Measurements from ENCODE around the gene GDPD3. TPM values are rescaled to one million over a fixed set of nuclear protein-coding genes. Genes with fewer than 3 reads are reported as not detected.
A peak's percentile ranks its signal among the peaks of the same experiment; 100 is the strongest.

GDPD3 gene
- total and polyA plus RNA-seq, 2 of the 13 experiments (the other 11 are each of a cell fraction or from before 2014, with no cell fraction given), result 18.7 to 20.6 TPM

DNA sequence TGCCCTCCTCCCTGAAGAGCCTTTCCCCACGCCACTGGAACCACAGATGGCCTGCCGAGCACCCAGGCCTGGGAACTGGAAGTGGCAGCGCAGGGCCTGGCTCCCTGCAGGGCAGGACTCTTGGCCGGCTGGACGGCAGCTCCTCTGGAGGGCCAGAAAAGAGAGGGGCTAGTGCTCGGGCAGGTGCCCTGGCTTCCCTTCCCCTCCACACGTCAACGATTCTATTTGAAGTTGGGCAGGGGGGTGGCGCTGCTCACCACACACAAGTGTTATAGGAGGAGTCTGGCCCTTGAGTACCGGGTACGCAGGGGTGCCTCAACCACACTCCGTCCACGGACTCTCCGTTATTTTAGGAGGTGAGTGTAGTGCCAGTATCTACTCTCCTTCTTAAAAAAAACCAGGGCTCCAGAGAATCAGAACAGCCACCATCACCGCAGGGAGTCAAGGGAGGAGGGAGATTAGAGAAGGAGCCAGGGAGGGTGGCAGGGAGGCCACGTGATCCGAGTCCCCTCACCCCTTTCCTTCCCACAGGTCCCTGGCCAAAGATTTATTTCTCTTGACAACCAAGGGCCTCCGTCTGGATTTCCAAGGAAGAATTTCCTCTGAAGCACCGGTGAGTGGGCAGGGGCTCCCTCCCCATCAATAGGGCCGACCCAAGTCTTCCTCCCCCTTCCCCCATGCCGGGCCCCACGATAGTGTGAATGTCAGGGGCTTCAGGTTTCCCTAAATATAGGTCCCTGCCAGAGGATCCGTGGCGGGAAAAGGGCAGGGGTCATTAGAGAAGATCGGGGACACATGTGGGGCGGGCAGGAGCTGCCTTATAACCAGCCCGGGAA, 49.2 kb downstream of the GDPD3 start:
- Histone ChIP-seq H3K9ac (ENCODE audit: insufficient read depth, low read depth, low read length) (peak overlapping the region; percentile 87), H3K4me3 (replicated peaks in 1 of 3; ENCODE audit: insufficient read depth in 1 of 3, low read depth in 2 of 3, low read length in 3 of 3) (peak overlapping the region; percentile 68 to 100 (median 76)), H3K4me1 (ENCODE audit: insufficient read depth, low read length) (peaks cover 35% of the 10 kb centered on the region), H4K20me1 (ENCODE audit: insufficient read depth, low read length) (peaks cover 35% of the 10 kb centered on the region), H3K27me3 (ENCODE audit: control insufficient read depth in 1 of 2, insufficient read depth in 2 of 2, low read length in 2 of 2) (peaks cover 0 to 2% of the 10 kb centered on the region in 2 experiments; a peak in 1 of 5 replicates), H2AFZ (ENCODE audit: low read length) (no peak overlapping the region), H3K9me3 (ENCODE audit: low read length) (no peaks in the 10 kb centered on the region), H3K27ac (ENCODE audit: extremely low read length, insufficient read depth, low read length) (peak overlapping the region; percentile 95), H3K79me2 (ENCODE audit: insufficient read depth, low read length) (peaks cover 53% of the 10 kb centered on the region), H3K36me3 (replicated peaks in 1 of 2; ENCODE audit: control insufficient read depth in 1 of 2, insufficient read depth in 2 of 2, low read length in 2 of 2) (peaks cover 19 to 28% of the 10 kb centered on the region in 2 experiments), H3K4me2 (ENCODE audit: low read depth, low read length) (peak overlapping the region; percentile 95)
- in situ Hi-C loops (cut with HindIII; ENCODE audit: extremely low pct_ligation_motif_present, low pct_unique_long_range_greater_than_20kb) (no loop called here), intact Hi-C loops (cut with micrococcal nuclease; ENCODE audit: unreplicated experiment) (no loop called here)
- ATAC-seq (peak; percentile 49), FAIRE-seq (no peak), DNase-seq (ENCODE audit: low spot score) (peak; percentile 84)
- ChIA-PET CTCF (ENCODE audit: low intra/inter-chr PET ratio, low total read pairs) (interaction anchor here (0.9 to 1.2 kb wide), 2 partner anchors 28 to 29 kb away, joined by 3 read pairs; no protein-coding TSS in a partner anchor), POLR2A (interaction anchor here (0.6 to 9.1 kb wide), 12 partner anchors 9 to 568 kb away, joined by 3 to 120 read pairs (median 10); partner anchors contain the start of genes ASPHD1, SEZ6L2, TAOK2 and TBX6)
- 0% methylated on average over 22 of the region's 27 CpGs for WGBS (ENCODE audit: low lambda C conversion rate)
- BruUV-seq (replicated peaks), result no TSS peak
- TF ChIP-seq ZNF441 (CRISPR knock-in tag; IDR thresholded peaks at IDR 0.05; ENCODE audit: borderline replicate concordance) (peak; percentile 49; the same call in 1 of the 2 replicates), ZNF33A (CRISPR knock-in tag; IDR thresholded peaks at IDR 0.05; ENCODE audit: borderline replicate concordance) (no peak), NR2F2 (IDR thresholded peaks at IDR 0.05; ENCODE audit: borderline replicate concordance, low read depth) (peak; percentile 32; the same call in 1 of the 2 replicates), BHLHE40 (IDR thresholded peaks at IDR 0.05; ENCODE audit: low read length) (0 out of 2 replicates have a peak, but pooled peaks have one; percentile 4), ZNF260 (CRISPR knock-in tag; IDR thresholded peaks at IDR 0.05; ENCODE audit: borderline replicate concordance, low read depth) (no peak), NCOR1 (IDR thresholded peaks at IDR 0.05; ENCODE audit: borderline replicate concordance, low read length) (no peak), HCFC1 (IDR thresholded peaks at IDR 0.05; ENCODE audit: low read depth, low read length) (no peak), ZNF709 (CRISPR knock-in tag; IDR thresholded peaks at IDR 0.05) (peak; percentile 85)
- TF ChIP-seq, protein P1, sequence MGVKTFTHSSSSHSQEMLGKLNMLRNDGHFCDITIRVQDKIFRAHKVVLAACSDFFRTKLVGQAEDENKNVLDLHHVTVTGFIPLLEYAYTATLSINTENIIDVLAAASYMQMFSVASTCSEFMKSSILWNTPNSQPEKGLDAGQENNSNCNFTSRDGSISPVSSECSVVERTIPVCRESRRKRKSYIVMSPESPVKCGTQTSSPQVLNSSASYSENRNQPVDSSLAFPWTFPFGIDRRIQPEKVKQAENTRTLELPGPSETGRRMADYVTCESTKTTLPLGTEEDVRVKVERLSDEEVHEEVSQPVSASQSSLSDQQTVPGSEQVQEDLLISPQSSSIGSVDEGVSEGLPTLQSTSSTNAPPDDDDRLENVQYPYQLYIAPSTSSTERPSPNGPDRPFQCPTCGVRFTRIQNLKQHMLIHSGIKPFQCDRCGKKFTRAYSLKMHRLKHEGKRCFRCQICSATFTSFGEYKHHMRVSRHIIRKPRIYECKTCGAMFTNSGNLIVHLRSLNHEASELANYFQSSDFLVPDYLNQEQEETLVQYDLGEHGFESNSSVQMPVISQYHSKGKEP (CRISPR knock-in tag; IDR thresholded peaks at IDR 0.05), result 0 out of 2 replicates have a peak, but pooled peaks have one; percentile 42
- TF ChIP-seq, protein P2, sequence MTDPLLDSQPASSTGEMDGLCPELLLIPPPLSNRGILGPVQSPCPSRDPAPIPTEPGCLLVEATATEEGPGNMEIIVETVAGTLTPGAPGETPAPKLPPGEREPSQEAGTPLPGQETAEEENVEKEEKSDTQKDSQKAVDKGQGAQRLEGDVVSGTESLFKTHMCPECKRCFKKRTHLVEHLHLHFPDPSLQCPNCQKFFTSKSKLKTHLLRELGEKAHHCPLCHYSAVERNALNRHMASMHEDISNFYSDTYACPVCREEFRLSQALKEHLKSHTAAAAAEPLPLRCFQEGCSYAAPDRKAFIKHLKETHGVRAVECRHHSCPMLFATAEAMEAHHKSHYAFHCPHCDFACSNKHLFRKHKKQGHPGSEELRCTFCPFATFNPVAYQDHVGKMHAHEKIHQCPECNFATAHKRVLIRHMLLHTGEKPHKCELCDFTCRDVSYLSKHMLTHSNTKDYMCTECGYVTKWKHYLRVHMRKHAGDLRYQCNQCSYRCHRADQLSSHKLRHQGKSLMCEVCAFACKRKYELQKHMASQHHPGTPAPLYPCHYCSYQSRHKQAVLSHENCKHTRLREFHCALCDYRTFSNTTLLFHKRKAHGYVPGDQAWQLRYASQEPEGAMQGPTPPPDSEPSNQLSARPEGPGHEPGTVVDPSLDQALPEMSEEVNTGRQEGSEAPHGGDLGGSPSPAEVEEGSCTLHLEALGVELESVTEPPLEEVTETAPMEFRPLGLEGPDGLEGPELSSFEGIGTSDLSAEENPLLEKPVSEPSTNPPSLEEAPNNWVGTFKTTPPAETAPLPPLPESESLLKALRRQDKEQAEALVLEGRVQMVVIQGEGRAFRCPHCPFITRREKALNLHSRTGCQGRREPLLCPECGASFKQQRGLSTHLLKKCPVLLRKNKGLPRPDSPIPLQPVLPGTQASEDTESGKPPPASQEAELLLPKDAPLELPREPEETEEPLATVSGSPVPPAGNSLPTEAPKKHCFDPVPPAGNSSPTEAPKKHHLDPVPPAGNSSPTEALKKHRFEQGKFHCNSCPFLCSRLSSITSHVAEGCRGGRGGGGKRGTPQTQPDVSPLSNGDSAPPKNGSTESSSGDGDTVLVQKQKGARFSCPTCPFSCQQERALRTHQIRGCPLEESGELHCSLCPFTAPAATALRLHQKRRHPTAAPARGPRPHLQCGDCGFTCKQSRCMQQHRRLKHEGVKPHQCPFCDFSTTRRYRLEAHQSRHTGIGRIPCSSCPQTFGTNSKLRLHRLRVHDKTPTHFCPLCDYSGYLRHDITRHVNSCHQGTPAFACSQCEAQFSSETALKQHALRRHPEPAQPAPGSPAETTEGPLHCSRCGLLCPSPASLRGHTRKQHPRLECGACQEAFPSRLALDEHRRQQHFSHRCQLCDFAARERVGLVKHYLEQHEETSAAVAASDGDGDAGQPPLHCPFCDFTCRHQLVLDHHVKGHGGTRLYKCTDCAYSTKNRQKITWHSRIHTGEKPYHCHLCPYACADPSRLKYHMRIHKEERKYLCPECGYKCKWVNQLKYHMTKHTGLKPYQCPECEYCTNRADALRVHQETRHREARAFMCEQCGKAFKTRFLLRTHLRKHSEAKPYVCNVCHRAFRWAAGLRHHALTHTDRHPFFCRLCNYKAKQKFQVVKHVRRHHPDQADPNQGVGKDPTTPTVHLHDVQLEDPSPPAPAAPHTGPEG (CRISPR knock-in tag; IDR thresholded peaks at IDR 0.05), result no peak
- TF ChIP-seq, protein P3, sequence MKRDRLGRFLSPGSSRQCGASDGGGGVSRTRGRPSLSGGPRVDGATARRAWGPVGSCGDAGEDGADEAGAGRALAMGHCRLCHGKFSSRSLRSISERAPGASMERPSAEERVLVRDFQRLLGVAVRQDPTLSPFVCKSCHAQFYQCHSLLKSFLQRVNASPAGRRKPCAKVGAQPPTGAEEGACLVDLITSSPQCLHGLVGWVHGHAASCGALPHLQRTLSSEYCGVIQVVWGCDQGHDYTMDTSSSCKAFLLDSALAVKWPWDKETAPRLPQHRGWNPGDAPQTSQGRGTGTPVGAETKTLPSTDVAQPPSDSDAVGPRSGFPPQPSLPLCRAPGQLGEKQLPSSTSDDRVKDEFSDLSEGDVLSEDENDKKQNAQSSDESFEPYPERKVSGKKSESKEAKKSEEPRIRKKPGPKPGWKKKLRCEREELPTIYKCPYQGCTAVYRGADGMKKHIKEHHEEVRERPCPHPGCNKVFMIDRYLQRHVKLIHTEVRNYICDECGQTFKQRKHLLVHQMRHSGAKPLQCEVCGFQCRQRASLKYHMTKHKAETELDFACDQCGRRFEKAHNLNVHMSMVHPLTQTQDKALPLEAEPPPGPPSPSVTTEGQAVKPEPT (CRISPR knock-in tag; IDR thresholded peaks at IDR 0.05; ENCODE audit: low read depth), result no peak

All from HepG2 (cell line).